Anterior cingulate cortex (tissue), 58 donors: ENCODE data around the gene CNTNAP2.

Experiments used
- DNase-seq, 58 donors: peaks; one replicate each; lab custom pipeline; 2025; lab: John Stamatoyannopoulos, UW

The CNTNAP2 gene

GRCh38 chr7:148014001-148014400 lies 1897.4 kb downstream of the CNTNAP2 start:
- no peak for DNase-seq

- DNase-seq = no peak
Observed at GRCh38 chr7:148014541-148014940, 1897.9 kb downstream of the CNTNAP2 start.

- no peak for DNase-seq
Observed at GRCh38 chr7:148017126-148017525, 1900.5 kb downstream of the CNTNAP2 start.

GRCh38 chr7:148020679-148021078 lies 1904.1 kb downstream of the CNTNAP2 start:
- DNase-seq = no peak

- no peak for DNase-seq
Observed at GRCh38 chr7:148021507-148022045, 1905.0 kb downstream of the CNTNAP2 start.

GRCh38 chr7:148022832-148023231 lies 1906.2 kb downstream of the CNTNAP2 start:
- DNase-seq = no peak

- no peak for DNase-seq
Observed at GRCh38 chr7:148026713-148027112, 1910.1 kb downstream of the CNTNAP2 start.

- no peak for DNase-seq
Observed at GRCh38 chr7:148028165-148028564, 1911.6 kb downstream of the CNTNAP2 start.

GRCh38 chr7:148031019-148031418 lies 1914.4 kb downstream of the CNTNAP2 start:
- DNase-seq = no peak

GRCh38 chr7:148031811-148032210 lies 1915.2 kb downstream of the CNTNAP2 start:
- DNase-seq = no peak

- no peak for DNase-seq
Observed at GRCh38 chr7:148035950-148036349, 1919.3 kb downstream of the CNTNAP2 start.

- DNase-seq = no peak
Observed at GRCh38 chr7:148037044-148037443, 1920.4 kb downstream of the CNTNAP2 start.

- no peak for DNase-seq
Observed at GRCh38 chr7:148041156-148041555, 1924.6 kb downstream of the CNTNAP2 start.

- no peak for DNase-seq
Observed at GRCh38 chr7:148042935-148043631, 1926.5 kb downstream of the CNTNAP2 start.

- no peak for DNase-seq
Observed at GRCh38 chr7:148044173-148044572, 1927.6 kb downstream of the CNTNAP2 start.

- no peak for DNase-seq
Observed at GRCh38 chr7:148045521-148045920, 1928.9 kb downstream of the CNTNAP2 start.

- no peak for DNase-seq
Observed at GRCh38 chr7:148049068-148049467, 1932.5 kb downstream of the CNTNAP2 start.

- DNase-seq = no peak
Observed at GRCh38 chr7:148050492-148051158, 1934.0 kb downstream of the CNTNAP2 start.

GRCh38 chr7:148056406-148056805 lies 1939.8 kb downstream of the CNTNAP2 start:
- DNase-seq = peak in 1 of 58 donors; percentile 17

GRCh38 chr7:148058092-148058491 lies 1941.5 kb downstream of the CNTNAP2 start:
- no peak for DNase-seq

- DNase-seq = no peak
Observed at GRCh38 chr7:148058753-148059152, 1942.2 kb downstream of the CNTNAP2 start.

GRCh38 chr7:148060724-148061123 lies 1944.1 kb downstream of the CNTNAP2 start:
- no peak for DNase-seq
